Pancreas (tissue), 10 donors: Measurements from ENCODE around the gene UBE2K. TPM values are rescaled to one million over a fixed set of nuclear protein-coding genes. Genes with fewer than 3 reads are reported as not detected.

ENCODE experiments used
- ATAC-seq, 4 donors: fragments of 200-7000 bp; cut with Tn5 transposase; one replicate each; pipeline versions ENCODE4 v1.8.0 to v1.9.1; 2020; ENCODE audit warnings: mild to moderate bottlenecking in 4 of 4, moderate library complexity in 4 of 4
- DNase-seq, 6 donors: peaks; one replicate each; pipeline ENCODE4 v3.0.0-alpha.2; 2020
- FAIRE-seq: peaks from 2 replicates; lab custom pipeline; 2012; peaks lifted over from hg19 to GRCh38; lab: Jason Lieb, UNC
- H3K27ac ChIP-seq, 4 donors: fragments of 200-600 bp; sonication (generic); 1 replicate in 3 of 4; 2 replicates in 1 of 4; pipeline versions ENCODE4 v1.5.0 to v1.8.0; 2020
- H3K27me3 ChIP-seq, 4 donors: fragments of 200-600 bp; one replicate each; pipeline ENCODE4 v1.8.0; 2021
- H3K36me3 ChIP-seq, 3 donors: fragments of 200-600 bp; sonication (generic) in 1 of 3; one replicate each; pipeline versions ENCODE4 v1.5.0 to v1.8.0; 2020 to 2021
- H3K4me1 ChIP-seq, 3 donors: fragments of 200-600 bp; one replicate each; pipeline ENCODE4 v1.8.0; 2021
- H3K4me3 ChIP-seq, 4 donors: fragments of 200-600 bp; sonication (generic) in 2 of 4; one replicate each; pipeline versions ENCODE4 v1.5.0 to v1.8.0; 2020 to 2021
- H3K9me3 ChIP-seq, 4 donors: fragments of 200-600 bp; one replicate each; pipeline ENCODE4 v1.8.0; 2021
- CTCF ChIP-seq, 4 donors: fragments of 200-600 bp; sonication (generic) in 3 of 4; IDR thresholded peaks; one replicate each; pipeline versions ENCODE4 v1.5.0 to v1.8.0; 2021; ENCODE audit warnings: antibody characterized with exemption in 4 of 4
- WGBS, 2 donors: extraction: QIAGEN DNeasy Blood & Tissue Kit; methylation state at CpG; one replicate each; pipeline ENCODE4 v1.1.7; 2013; 5-methylcytosine and 5-hydroxymethylcytosine counted together
- intact Hi-C, 3 donors: fragments of 100-400 bp; cut with DNase I; formaldehyde crosslinking; loops; one replicate each; pipeline versions ENCODE4 v1.11.1 to v1.14.2; 2022
- polyA plus RNA-seq, 2 donors: library from polyadenylated mRNA; stranded (reverse); fragments of 200-250 nt; gene quantifications; one replicate each; pipeline ENCODE4 v1.2.3, GENCODE V29; 2013
- total RNA-seq, 6 donors: library from RNA; stranded (reverse); fragmentation: NEBNext Ultra II Directional in 4 of 6; extraction: Animal tissue kit (Norgen Biotek cat#: 25700) in 4 of 6; gene quantifications; one replicate each; pipeline versions ENCODE4 v1.2.1 to v1.2.4, GENCODE V29; 2021 to 2023
- donor health status: healthy with polysubstance abuse.
- donor health status: DM: no; HTN: no; CAD: no; lungs with moderate emphysema.
- donor health status: DM: no; HTN: no; CAD: no.
- donor health status: control.
- donor health status: control.
- donor health status: Bipolar disorder and iron deficiency.
- donor health status: DM: yes; HTN: yes; CAD: no.
- donor health status: DM: no; HTN: no; CAD: no.
- donor health status: DM: no; HTN: no; CAD: no.
- donor health status: DM: yes; HTN: yes; CAD: no.

UBE2K gene
- total and polyA plus RNA-seq, 8 donors: 14.1 to 32.4 (median 19.3) TPM

- intact Hi-C loops: no loop called here
- no peak for DNase-seq
- Histone ChIP-seq H3K27ac (no peak overlapping the region), H3K27me3 (no peaks in the 10 kb centered on the region), H3K4me1 (peaks cover 7 to 21% (median 13%) of the 10 kb centered on the region in 3 donors), H3K9me3 (no peaks in the 10 kb centered on the region), H3K4me3 (no peak overlapping the region), H3K36me3 (no peaks in the 10 kb centered on the region)
- FAIRE-seq: no peak
- WGBS, 2 donors: 71 to 73% methylated on average over 3 of the region's 3 CpGs
- no peak for TF ChIP-seq CTCF (IDR thresholded peaks at IDR 0.05)
- ATAC-seq: no peak
Observed at GRCh38 chr4:39710098-39710896, 12.4 kb downstream of the UBE2K start.

GRCh38 chr4:39712819-39713607 is 15.1 kb downstream of the UBE2K start:
- 95 to 97% methylated on average over 16 to 17 of the region's 17 CpGs for WGBS, 2 donors
- no peak for TF ChIP-seq CTCF (IDR thresholded peaks at IDR 0.05)
- Histone ChIP-seq H3K4me3 (no peak overlapping the region), H3K4me1 (peaks cover 7 to 13% (median 12%) of the 10 kb centered on the region in 3 donors), H3K27ac (no peak overlapping the region), H3K36me3 (no peaks in the 10 kb centered on the region), H3K27me3 (no peaks in the 10 kb centered on the region), H3K9me3 (no peaks in the 10 kb centered on the region)
- DNase-seq: no peak
- no peak for FAIRE-seq
- intact Hi-C loops: no loop called here
- no peak for ATAC-seq

- no peak for ATAC-seq
- intact Hi-C loops: no loop called here
- no peak overlapping the region for H3K4me3 ChIP-seq
- no peak for TF ChIP-seq CTCF (IDR thresholded peaks at IDR 0.05)
- no peaks in the 10 kb centered on the region for H3K36me3 ChIP-seq
- H3K9me3 ChIP-seq: no peaks in the 10 kb centered on the region
- H3K4me1 ChIP-seq: peaks cover 7 to 10% (median 8%) of the 10 kb centered on the region in 3 donors
- H3K27ac ChIP-seq: no peak overlapping the region
- H3K27me3 ChIP-seq: no peaks in the 10 kb centered on the region
- no peak for FAIRE-seq
- 72 to 79% methylated on average over 1 of the region's 1 CpG for WGBS, 2 donors
- no peak for DNase-seq
Observed at GRCh38 chr4:39713691-39714090, 15.8 kb downstream of the UBE2K start.

GRCh38 chr4:39714166-39714565 is 16.2 kb downstream of the UBE2K start:
- peaks cover 7 to 11% (median 10%) of the 10 kb centered on the region in 3 donors for H3K4me1 ChIP-seq
- DNase-seq (no peak), FAIRE-seq (no peak), ATAC-seq (no peak)
- intact Hi-C loops: no loop called here
- H3K27me3 ChIP-seq: no peaks in the 10 kb centered on the region
- TF ChIP-seq CTCF (IDR thresholded peaks at IDR 0.05): no peak
- H3K36me3 ChIP-seq: no peaks in the 10 kb centered on the region
- no peaks in the 10 kb centered on the region for H3K9me3 ChIP-seq
- 68 to 74% methylated on average over 3 of the region's 3 CpGs for WGBS, 2 donors
- no peak overlapping the region for H3K4me3 ChIP-seq
- H3K27ac ChIP-seq: no peak overlapping the region
